ENCODE results near the gene PITRM1. TPM values are rescaled to one million over a fixed set of nuclear protein-coding genes. Genes with fewer than 3 reads are reported as not detected.

The PITRM1 gene
- total RNA-seq, 2 experiments from 2014 or later, result 34.6 to 40.3 TPM

GRCh38 chr10:3136763-3137611 is 35.6 kb downstream of the PITRM1 start:
- Histone ChIP-seq H3K4me1 (ENCODE audit: insufficient read depth, low read length, poor library complexity, severe bottlenecking) (no peaks in the 10 kb centered on the region), H2AFZ (ENCODE audit: low read length) (no peak overlapping the region), H3K9me2 (ENCODE audit: insufficient read depth, low read length) (no peaks in the 10 kb centered on the region), H3K4me2 (ENCODE audit: low read length) (no peak overlapping the region), H3K36me3 (ENCODE audit: insufficient read depth, low read length) (peaks cover 100% of the 10 kb centered on the region), H3K27ac (ENCODE audit: low read depth, low read length, poor library complexity, severe bottlenecking) (no peak overlapping the region), H3K79me2 (ENCODE audit: insufficient read depth, low read depth, low read length) (no peaks in the 10 kb centered on the region), H3K4me3 (ENCODE audit: low read depth, low read length, poor library complexity, severe bottlenecking) (no peak overlapping the region), H3K9me3 (ENCODE audit: low read length) (no peaks in the 10 kb centered on the region), H4K20me1 (ENCODE audit: insufficient read depth, low read length) (peaks cover 4% of the 10 kb centered on the region; the same call in 1 of the 2 replicates)
- no TSS peak for BruUV-seq (replicated peaks)
- TF ChIP-seq, protein P1, sequence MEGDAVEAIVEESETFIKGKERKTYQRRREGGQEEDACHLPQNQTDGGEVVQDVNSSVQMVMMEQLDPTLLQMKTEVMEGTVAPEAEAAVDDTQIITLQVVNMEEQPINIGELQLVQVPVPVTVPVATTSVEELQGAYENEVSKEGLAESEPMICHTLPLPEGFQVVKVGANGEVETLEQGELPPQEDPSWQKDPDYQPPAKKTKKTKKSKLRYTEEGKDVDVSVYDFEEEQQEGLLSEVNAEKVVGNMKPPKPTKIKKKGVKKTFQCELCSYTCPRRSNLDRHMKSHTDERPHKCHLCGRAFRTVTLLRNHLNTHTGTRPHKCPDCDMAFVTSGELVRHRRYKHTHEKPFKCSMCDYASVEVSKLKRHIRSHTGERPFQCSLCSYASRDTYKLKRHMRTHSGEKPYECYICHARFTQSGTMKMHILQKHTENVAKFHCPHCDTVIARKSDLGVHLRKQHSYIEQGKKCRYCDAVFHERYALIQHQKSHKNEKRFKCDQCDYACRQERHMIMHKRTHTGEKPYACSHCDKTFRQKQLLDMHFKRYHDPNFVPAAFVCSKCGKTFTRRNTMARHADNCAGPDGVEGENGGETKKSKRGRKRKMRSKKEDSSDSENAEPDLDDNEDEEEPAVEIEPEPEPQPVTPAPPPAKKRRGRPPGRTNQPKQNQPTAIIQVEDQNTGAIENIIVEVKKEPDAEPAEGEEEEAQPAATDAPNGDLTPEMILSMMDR (conservative IDR thresholded peaks at IDR 0.05; ENCODE audit: low read length), result no peak
- no peak for TF ChIP-seq EZH2phosphoT487 (IDR thresholded peaks at IDR 0.05; ENCODE audit: borderline replicate concordance, low read depth, low read length)
- ChIA-PET POLR2A (no interaction called here), CTCF (ENCODE audit: unreplicated experiment) (no interaction called here)
- DNase-seq (ENCODE audit: low spot score), result no peak
- intact Hi-C loops (cut with micrococcal nuclease; ENCODE audit: unreplicated experiment), result no loop called here

- TF ChIP-seq, protein P1 (conservative IDR thresholded peaks at IDR 0.05; ENCODE audit: low read length), result no peak
- no peak for TF ChIP-seq EZH2phosphoT487 (IDR thresholded peaks at IDR 0.05; ENCODE audit: borderline replicate concordance, low read depth, low read length)
- intact Hi-C loops (cut with micrococcal nuclease; ENCODE audit: unreplicated experiment), result no loop called here
- Histone ChIP-seq H3K9me3 (ENCODE audit: low read length) (no peaks in the 10 kb centered on the region), H2AFZ (ENCODE audit: low read length) (no peak overlapping the region), H3K27ac (ENCODE audit: low read depth, low read length, poor library complexity, severe bottlenecking) (no peak overlapping the region), H3K9me2 (ENCODE audit: insufficient read depth, low read length) (no peaks in the 10 kb centered on the region), H3K4me1 (ENCODE audit: insufficient read depth, low read length, poor library complexity, severe bottlenecking) (no peaks in the 10 kb centered on the region), H3K4me2 (ENCODE audit: low read length) (no peak overlapping the region), H4K20me1 (ENCODE audit: insufficient read depth, low read length) (peaks cover 4% of the 10 kb centered on the region; the same call in 1 of the 2 replicates), H3K79me2 (ENCODE audit: insufficient read depth, low read depth, low read length) (no peaks in the 10 kb centered on the region), H3K4me3 (ENCODE audit: low read depth, low read length, poor library complexity, severe bottlenecking) (no peak overlapping the region), H3K36me3 (ENCODE audit: insufficient read depth, low read length) (peaks cover 99% of the 10 kb centered on the region)
- ChIA-PET CTCF (ENCODE audit: unreplicated experiment) (no interaction called here), POLR2A (no interaction called here)
- BruUV-seq (replicated peaks), result no TSS peak
- no peak for DNase-seq (ENCODE audit: low spot score)
These were observed 36.2 kb downstream of the PITRM1 start for GRCh38 chr10:3136336-3136735.

DNA sequence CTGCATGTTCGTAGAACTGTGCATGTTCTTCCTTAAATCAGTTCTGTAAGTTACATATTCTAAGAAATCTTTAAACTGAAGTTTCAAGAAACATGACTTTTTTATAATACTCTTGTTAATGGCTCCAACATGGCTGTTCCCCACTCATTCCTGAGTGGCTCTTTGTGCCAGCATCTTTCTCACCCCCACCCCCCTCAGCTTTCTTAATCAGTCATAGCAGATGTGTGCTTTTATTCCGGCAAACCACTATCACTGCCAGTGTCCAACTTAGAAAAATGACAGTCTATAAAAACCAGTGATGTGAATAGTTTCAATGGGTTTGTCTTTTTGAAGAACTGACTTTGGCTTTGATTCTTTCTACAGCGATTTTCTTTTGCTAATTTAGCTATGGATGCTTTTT is 37.6 kb downstream of the PITRM1 start:
- TF ChIP-seq EZH2phosphoT487 (IDR thresholded peaks at IDR 0.05; ENCODE audit: borderline replicate concordance, low read depth, low read length), result no peak
- TF ChIP-seq, protein P1 (conservative IDR thresholded peaks at IDR 0.05; ENCODE audit: low read length), result no peak
- Histone ChIP-seq H3K4me3 (ENCODE audit: low read depth, low read length, poor library complexity, severe bottlenecking) (no peak overlapping the region), H3K79me2 (ENCODE audit: insufficient read depth, low read depth, low read length) (no peaks in the 10 kb centered on the region), H3K36me3 (ENCODE audit: insufficient read depth, low read length) (peaks cover 96% of the 10 kb centered on the region), H3K9me3 (ENCODE audit: low read length) (no peaks in the 10 kb centered on the region), H3K4me1 (ENCODE audit: insufficient read depth, low read length, poor library complexity, severe bottlenecking) (no peaks in the 10 kb centered on the region), H3K27ac (ENCODE audit: low read depth, low read length, poor library complexity, severe bottlenecking) (no peak overlapping the region), H3K9me2 (ENCODE audit: insufficient read depth, low read length) (no peaks in the 10 kb centered on the region), H2AFZ (ENCODE audit: low read length) (no peak overlapping the region), H4K20me1 (ENCODE audit: insufficient read depth, low read length) (peaks cover 4% of the 10 kb centered on the region; the same call in 1 of the 2 replicates), H3K4me2 (ENCODE audit: low read length) (no peak overlapping the region)
- POLR2A ChIA-PET, result no interaction called here
- CTCF ChIA-PET (ENCODE audit: unreplicated experiment), result no interaction called here
- intact Hi-C loops (cut with micrococcal nuclease; ENCODE audit: unreplicated experiment), result no loop called here
- DNase-seq (ENCODE audit: low spot score), result no peak
- BruUV-seq (replicated peaks), result no TSS peak
